ENCODE data around the gene MAPK13.
"Not testable (repeated sequence)": the region's sequence is repeated elsewhere in the genome, so short reads cannot be mapped to it uniquely, and the experiment has no call there.

Gene MAPK13

DNA sequence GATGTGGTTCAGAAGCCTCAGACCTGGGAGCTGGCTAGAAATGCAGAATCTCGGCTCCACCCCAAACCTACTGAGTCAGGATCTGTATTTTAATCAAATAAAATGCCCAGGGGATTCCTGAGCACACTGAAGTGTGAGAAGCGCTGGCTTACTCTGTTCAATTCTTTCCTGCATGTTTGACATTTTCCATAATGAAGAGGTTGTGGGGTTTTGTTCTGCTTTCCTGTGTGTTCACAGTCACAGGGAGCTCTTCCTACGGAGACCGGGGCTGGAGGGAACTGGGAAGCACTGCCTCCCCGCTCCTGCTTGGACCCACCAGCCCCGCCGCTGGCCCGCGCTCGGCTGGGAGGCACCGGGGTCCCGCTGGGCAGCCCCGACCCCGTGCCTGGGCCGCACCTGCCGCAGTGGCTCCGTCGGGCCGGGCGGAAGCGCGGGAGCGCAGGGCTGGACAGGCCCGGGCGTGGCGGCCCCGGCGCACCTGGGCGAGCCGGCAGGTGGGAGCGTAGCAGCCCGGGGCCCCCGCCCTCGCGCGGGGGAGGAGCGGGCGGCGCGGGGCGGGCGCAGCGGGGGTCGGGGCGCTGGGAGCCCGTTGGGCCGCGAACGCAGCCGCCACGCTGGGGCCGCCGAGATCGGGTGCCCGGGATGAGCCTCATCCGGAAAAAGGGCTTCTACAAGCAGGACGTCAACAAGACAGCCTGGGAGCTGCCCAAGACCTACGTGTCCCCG lies at the start of gene MAPK13:
MAPK13 (plus strand) TSS at position 573 of the 726 bp plus-strand sequence; CDS start at position 643, 70 bp downstream.
- TF ChIP-seq SNAI2 (CRISPR knock-in tag; IDR thresholded peaks at IDR 0.05), result no peak
- TF ChIP-seq TCF4 (CRISPR knock-in tag; IDR thresholded peaks at IDR 0.05; ENCODE audit: borderline replicate concordance), result no peak
- no peak for TF ChIP-seq RARB (CRISPR knock-in tag; IDR thresholded peaks at IDR 0.05)
- no peak for TF ChIP-seq ZNF8 (CRISPR knock-in tag; IDR thresholded peaks at IDR 0.05)

DNA sequence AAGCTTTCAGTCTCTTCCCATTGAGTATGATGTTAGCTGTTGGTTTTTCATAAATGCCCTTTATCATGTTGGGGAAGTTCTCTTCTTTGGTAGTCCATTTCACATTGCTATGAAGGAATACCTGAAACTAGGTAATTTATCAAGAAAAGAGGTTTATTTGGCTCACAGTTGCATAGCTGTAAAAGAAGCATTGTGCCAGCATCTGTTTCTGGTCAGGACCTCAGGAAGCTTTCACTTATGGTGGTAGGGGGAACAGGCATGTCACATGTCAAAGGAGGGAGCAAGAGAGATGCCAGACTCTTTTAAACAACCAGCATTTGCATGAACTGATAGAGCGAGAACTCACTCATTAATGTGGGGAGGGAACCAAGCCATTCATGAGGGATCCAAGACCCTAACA lies 48.0 kb upstream of the MAPK13 start:
- no peak for TF ChIP-seq TOX (CRISPR knock-in tag; IDR thresholded peaks at IDR 0.05; ENCODE audit: borderline replicate concordance)
- TF ChIP-seq ZNF8 (CRISPR knock-in tag; IDR thresholded peaks at IDR 0.05), result no peak
- TF ChIP-seq RARB (CRISPR knock-in tag; IDR thresholded peaks at IDR 0.05), result no peak
- TF ChIP-seq ZNF70 (CRISPR knock-in tag; IDR thresholded peaks at IDR 0.05), result no peak
- TF ChIP-seq ISL1 (CRISPR knock-in tag; IDR thresholded peaks at IDR 0.05), result no peak
- TF ChIP-seq BACH2 (CRISPR knock-in tag; IDR thresholded peaks at IDR 0.05; ENCODE audit: borderline replicate concordance), result no peak
- TF ChIP-seq OSR1 (CRISPR knock-in tag; IDR thresholded peaks at IDR 0.05), result no peak
- no peak for TF ChIP-seq ZNF565 (CRISPR knock-in tag; conservative IDR thresholded peaks at IDR 0.05; ENCODE audit: low read depth)
- TF ChIP-seq ESRRG (CRISPR knock-in tag; IDR thresholded peaks at IDR 0.05), result no peak
- TF ChIP-seq CSDC2 (CRISPR knock-in tag; IDR thresholded peaks at IDR 0.05), result no peak
- TF ChIP-seq GLIS3 (CRISPR knock-in tag; IDR thresholded peaks at IDR 0.05), result no peak
- TF ChIP-seq POU6F1 (CRISPR knock-in tag; IDR thresholded peaks at IDR 0.05; ENCODE audit: borderline replicate concordance, low read depth), result no peak
- ATAC-seq, result no peak

More for the DNA sequence above, at the start of gene MAPK13:
- no peak for ATAC-seq

GRCh38 chr6:36083446-36083845 lies 46.9 kb upstream of the MAPK13 start:
- TF ChIP-seq BACH2 (CRISPR knock-in tag; IDR thresholded peaks at IDR 0.05; ENCODE audit: borderline replicate concordance) (no peak), SNAI2 (CRISPR knock-in tag; IDR thresholded peaks at IDR 0.05) (no peak), ESRRG (CRISPR knock-in tag; IDR thresholded peaks at IDR 0.05) (no peak)
- no peak for ATAC-seq

DNA sequence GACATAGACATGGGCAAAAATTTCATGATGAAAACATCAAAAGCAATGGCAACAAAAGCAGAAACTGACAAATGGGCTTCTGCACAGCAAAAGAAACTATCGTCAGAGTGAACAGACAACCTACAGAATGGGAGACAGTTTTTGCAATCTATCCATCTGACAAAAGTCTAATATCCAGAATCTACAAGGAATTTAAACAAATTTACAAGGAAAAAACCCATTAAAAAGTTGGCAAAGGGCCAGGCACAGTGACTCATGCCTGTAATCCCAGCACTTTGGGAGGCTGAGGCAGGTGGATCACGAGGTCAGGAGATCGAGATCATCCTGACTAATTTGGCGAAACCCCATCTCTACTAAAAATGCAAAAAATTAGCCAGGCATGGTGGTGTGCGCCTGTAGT lies 42.1 kb upstream of the MAPK13 start:
- ATAC-seq, result not testable (repeated sequence)
- peak; percentile 30; the same call in 1 of the 2 replicates for TF ChIP-seq ISL1 (CRISPR knock-in tag; IDR thresholded peaks at IDR 0.05)

DNA sequence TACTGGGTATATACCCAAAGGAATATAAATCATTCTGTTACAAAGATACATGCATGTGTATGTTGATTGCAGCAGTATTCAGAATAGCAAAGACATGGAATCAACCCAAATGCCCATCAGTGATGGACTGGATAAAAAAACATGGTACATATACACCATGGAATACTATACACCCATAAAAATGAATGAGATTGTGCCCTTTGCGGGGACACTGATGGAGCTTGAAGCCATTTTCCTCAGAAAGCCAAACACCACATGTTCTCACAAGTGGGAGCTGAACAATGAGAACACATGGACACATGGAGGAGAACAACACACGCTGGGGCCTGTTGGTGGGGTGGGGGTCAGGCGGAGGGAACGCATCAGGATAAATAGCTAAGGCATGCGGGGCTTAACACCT lies 41.3 kb upstream of the MAPK13 start:
- no peak for ATAC-seq
- no peak for TF ChIP-seq ARNTL (CRISPR knock-in tag; IDR thresholded peaks at IDR 0.05; ENCODE audit: borderline replicate concordance, low read depth)
- TF ChIP-seq, protein P1, sequence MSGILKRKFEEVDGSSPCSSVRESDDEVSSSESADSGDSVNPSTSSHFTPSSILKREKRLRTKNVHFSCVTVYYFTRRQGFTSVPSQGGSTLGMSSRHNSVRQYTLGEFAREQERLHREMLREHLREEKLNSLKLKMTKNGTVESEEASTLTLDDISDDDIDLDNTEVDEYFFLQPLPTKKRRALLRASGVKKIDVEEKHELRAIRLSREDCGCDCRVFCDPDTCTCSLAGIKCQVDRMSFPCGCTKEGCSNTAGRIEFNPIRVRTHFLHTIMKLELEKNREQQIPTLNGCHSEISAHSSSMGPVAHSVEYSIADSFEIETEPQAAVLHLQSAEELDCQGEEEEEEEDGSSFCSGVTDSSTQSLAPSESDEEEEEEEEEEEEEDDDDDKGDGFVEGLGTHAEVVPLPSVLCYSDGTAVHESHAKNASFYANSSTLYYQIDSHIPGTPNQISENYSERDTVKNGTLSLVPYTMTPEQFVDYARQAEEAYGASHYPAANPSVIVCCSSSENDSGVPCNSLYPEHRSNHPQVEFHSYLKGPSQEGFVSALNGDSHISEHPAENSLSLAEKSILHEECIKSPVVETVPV (CRISPR knock-in tag; IDR thresholded peaks at IDR 0.05), result no peak
- TF ChIP-seq CSDC2 (CRISPR knock-in tag; IDR thresholded peaks at IDR 0.05), result no peak
- no peak for TF ChIP-seq BACH2 (CRISPR knock-in tag; IDR thresholded peaks at IDR 0.05; ENCODE audit: borderline replicate concordance)
- TF ChIP-seq SNAI2 (CRISPR knock-in tag; IDR thresholded peaks at IDR 0.05), result no peak
- TF ChIP-seq ZNF8 (CRISPR knock-in tag; IDR thresholded peaks at IDR 0.05), result 0 out of 2 replicates have a peak, but pooled peaks have one; percentile 49
- TF ChIP-seq, protein P2, sequence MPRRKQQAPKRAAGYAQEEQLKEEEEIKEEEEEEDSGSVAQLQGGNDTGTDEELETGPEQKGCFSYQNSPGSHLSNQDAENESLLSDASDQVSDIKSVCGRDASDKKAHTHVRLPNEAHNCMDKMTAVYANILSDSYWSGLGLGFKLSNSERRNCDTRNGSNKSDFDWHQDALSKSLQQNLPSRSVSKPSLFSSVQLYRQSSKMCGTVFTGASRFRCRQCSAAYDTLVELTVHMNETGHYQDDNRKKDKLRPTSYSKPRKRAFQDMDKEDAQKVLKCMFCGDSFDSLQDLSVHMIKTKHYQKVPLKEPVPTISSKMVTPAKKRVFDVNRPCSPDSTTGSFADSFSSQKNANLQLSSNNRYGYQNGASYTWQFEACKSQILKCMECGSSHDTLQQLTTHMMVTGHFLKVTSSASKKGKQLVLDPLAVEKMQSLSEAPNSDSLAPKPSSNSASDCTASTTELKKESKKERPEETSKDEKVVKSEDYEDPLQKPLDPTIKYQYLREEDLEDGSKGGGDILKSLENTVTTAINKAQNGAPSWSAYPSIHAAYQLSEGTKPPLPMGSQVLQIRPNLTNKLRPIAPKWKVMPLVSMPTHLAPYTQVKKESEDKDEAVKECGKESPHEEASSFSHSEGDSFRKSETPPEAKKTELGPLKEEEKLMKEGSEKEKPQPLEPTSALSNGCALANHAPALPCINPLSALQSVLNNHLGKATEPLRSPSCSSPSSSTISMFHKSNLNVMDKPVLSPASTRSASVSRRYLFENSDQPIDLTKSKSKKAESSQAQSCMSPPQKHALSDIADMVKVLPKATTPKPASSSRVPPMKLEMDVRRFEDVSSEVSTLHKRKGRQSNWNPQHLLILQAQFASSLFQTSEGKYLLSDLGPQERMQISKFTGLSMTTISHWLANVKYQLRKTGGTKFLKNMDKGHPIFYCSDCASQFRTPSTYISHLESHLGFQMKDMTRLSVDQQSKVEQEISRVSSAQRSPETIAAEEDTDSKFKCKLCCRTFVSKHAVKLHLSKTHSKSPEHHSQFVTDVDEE (CRISPR knock-in tag; IDR thresholded peaks at IDR 0.05), result no peak

DNA sequence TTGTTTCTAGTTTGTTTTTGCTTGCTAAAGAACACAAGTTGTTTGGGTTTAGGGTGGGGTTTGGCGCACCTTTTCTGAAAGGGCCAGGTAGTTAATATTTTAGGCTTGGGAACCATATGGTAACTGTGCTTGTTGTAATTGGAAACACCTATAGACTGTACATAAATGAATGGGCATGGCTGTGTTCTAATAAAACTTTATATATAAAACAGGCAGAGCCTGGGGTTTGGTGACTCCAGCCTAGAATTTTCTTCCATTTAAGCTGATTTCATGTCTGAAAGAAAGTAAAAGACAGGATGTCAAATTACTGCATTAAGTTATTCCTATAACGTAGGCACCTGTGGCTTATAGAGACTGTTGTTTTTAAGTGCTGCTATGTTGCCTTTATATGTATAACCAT lies 36.1 kb upstream of the MAPK13 start:
- no peak for ATAC-seq
- no peak for TF ChIP-seq ESRRG (CRISPR knock-in tag; IDR thresholded peaks at IDR 0.05)
- TF ChIP-seq BACH2 (CRISPR knock-in tag; IDR thresholded peaks at IDR 0.05; ENCODE audit: borderline replicate concordance), result no peak
- no peak for TF ChIP-seq TOX (CRISPR knock-in tag; IDR thresholded peaks at IDR 0.05; ENCODE audit: borderline replicate concordance)
- no peak for TF ChIP-seq ZNF70 (CRISPR knock-in tag; IDR thresholded peaks at IDR 0.05)
- TF ChIP-seq, protein P3, sequence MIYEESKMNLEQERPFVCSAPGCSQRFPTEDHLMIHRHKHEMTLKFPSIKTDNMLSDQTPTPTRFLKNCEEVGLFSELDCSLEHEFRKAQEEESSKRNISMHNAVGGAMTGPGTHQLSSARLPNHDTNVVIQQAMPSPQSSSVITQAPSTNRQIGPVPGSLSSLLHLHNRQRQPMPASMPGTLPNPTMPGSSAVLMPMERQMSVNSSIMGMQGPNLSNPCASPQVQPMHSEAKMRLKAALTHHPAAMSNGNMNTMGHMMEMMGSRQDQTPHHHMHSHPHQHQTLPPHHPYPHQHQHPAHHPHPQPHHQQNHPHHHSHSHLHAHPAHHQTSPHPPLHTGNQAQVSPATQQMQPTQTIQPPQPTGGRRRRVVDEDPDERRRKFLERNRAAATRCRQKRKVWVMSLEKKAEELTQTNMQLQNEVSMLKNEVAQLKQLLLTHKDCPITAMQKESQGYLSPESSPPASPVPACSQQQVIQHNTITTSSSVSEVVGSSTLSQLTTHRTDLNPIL (CRISPR knock-in tag; IDR thresholded peaks at IDR 0.05; ENCODE audit: low read depth), result no peak
- no peak for TF ChIP-seq ZNF8 (CRISPR knock-in tag; IDR thresholded peaks at IDR 0.05)
- no peak for TF ChIP-seq ISL1 (CRISPR knock-in tag; IDR thresholded peaks at IDR 0.05)
- no peak for TF ChIP-seq POU6F1 (CRISPR knock-in tag; IDR thresholded peaks at IDR 0.05; ENCODE audit: borderline replicate concordance, low read depth)
- TF ChIP-seq, protein P2 (CRISPR knock-in tag; IDR thresholded peaks at IDR 0.05), result no peak

Measured in SK-N-SH treated with all-trans-retinoic acid at 6 μM for 48 hours (cell line).